Epithelial cell of proximal tubule (primary cell): ENCODE data around the gene PPP1CB. TPM values are rescaled to one million over a fixed set of nuclear protein-coding genes. Genes with fewer than 3 reads are reported as not detected.
A peak's percentile ranks its signal among the peaks of the same experiment; 100 is the strongest.

Source experiments
- DNase-seq: peaks from one replicate; pipeline ENCODE4 v3.0.0-alpha.2; 2011; ENCODE audit warnings: low read depth
- H3K4me3 ChIP-seq: 2 replicates; pipeline ENCODE4 v1.5.1; 2011; ENCODE audit warnings: low read depth, mild to moderate bottlenecking, low read length
- CTCF ChIP-seq: conservative IDR thresholded peaks from 2 replicates; pipeline ENCODE4 v1.5.1; 2012; ENCODE audit warnings: low read depth, mild to moderate bottlenecking, low read length
- total RNA-seq: library from RNA; depleted of rRNA; stranded (reverse); fragments of >200 nt; gene quantifications from 2 replicates; pipeline ENCODE4 v1.2.3, GENCODE V29; 2015

PPP1CB gene
- total RNA-seq, 1 donor from 2014 or later: 173 TPM

GRCh38 chr2:28755421-28755820, 3.8 kb downstream of the PPP1CB start:
- DNase-seq: no peak
- H3K4me3 ChIP-seq: peak overlapping the region; percentile 93
- no peak for TF ChIP-seq CTCF

- no peak overlapping the region for H3K4me3 ChIP-seq
- no peak for DNase-seq
- no peak for TF ChIP-seq CTCF
Observed at GRCh38 chr2:28758459-28758858, 6.8 kb downstream of the PPP1CB start.

DNA sequence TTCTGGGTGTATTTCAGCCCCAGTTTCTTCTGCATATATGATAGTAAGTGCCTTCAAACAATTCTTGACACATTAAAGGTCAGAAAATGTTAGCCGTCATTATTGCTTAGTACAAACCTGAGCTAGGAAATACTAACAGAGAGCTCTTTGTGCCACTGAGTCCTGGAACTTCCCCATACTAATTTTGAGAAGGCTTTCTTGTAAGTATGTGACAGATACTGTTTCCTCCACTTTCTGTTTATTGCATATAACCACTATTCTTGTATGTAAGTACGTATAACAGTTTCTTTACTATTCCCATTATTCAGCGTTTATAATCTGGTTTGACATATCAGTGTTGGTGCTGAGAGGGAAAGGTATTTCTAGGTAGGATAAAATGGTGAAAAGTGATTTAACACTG, 9.8 kb downstream of the PPP1CB start:
- DNase-seq: no peak
- no peak overlapping the region for H3K4me3 ChIP-seq
- no peak for TF ChIP-seq CTCF

DNA sequence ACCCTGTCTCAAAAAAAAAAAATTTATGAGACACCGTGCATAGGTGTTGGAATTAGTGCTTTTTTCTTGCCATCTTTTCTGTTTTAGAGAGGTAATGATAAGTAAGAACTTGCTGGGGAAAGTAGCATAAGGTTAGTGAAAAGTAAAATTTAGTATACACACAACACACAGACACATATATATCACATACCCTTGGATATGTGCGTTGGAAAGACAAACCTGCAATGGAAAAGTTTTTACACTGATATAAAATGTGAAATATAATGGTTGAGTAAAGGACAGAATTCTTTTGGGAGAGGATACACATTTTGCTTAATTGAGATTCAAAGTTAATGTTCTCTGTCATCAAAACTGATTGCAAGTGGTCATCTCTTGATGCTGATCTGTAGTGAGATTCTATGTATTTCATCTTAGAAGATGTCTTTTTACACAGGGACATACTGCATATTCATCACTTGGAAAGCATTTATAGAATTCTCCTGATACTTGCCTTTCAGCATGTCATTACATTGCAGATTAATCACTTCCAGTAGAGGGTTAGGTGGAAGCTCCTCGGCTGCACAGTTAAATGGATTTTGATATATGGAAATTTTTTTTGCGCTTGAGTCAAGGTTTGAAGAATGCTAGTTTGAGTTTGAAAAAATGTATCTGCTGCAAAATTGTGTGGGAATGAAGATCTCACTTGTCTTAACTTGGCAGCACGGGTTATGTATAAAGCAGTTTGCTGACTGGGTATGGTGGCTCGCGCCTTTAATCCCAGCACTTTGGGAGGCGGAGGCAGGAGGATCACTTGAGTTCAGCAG, 13.5 kb downstream of the PPP1CB start:
- TF ChIP-seq CTCF: no peak
- no peak for DNase-seq
- H3K4me3 ChIP-seq: no peak overlapping the region

- DNase-seq: no peak
- no peak overlapping the region for H3K4me3 ChIP-seq
- no peak for TF ChIP-seq CTCF
Observed at GRCh38 chr2:28766070-28766469, 14.4 kb downstream of the PPP1CB start.

DNA sequence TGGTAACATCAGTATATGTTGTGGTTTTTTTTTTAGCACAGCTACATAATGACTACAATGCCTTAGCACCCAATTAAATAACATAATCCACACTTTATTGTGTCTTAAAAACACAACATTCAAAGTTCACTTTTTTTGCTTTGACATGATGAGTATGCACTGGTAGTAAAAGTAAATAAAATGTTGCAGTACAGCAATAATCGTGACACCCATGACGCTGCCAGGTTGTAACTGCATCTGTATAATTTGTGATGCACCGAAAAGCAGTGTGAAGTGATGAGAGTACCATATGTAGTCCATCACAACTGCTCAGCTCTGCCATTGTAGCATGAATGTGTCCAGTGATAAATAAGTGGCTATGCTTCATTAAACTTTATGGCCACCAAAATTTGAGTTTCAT, 15.7 kb downstream of the PPP1CB start:
- no peak for TF ChIP-seq CTCF
- no peak for DNase-seq
- H3K4me3 ChIP-seq: no peak overlapping the region

GRCh38 chr2:28768422-28768821, 16.8 kb downstream of the PPP1CB start:
- TF ChIP-seq CTCF: no peak
- no peak overlapping the region for H3K4me3 ChIP-seq
- no peak for DNase-seq
